ENCODE measurements around the gene TMEM38A.

GRCh38 chr19:16628183-16628983 is 32.6 kb upstream of the TMEM38A start, which contains the start of gene MED26:
- TF ChIP-seq CTCF (IDR thresholded peaks at IDR 0.05; ENCODE audit: insufficient read depth, low read depth, low read length) (no peak), EZH2 (IDR thresholded peaks at IDR 0.05; ENCODE audit: insufficient read depth, low read length) (no peak)
